ENCODE results near the gene GORAB. TPM values are rescaled to one million over a fixed set of nuclear protein-coding genes. Genes with fewer than 3 reads are reported as not detected.

GORAB gene
- total and polyA plus RNA-seq, 10 of the 15 experiments (the other 5 are each of a cell fraction or from before 2014, with no cell fraction given) = 5.5 to 38.6 (median 10.3) TPM

GRCh38 chr1:170494369-170494768, 37.6 kb upstream of the GORAB start (continued):
- TF ChIP-seq SPI1 (IDR thresholded peaks at IDR 0.05; ENCODE audit: borderline replicate concordance, insufficient read depth, low read depth, low read length) (no peak), ZNF687 (IDR thresholded peaks at IDR 0.05) (no peak), MLLT1 (IDR thresholded peaks at IDR 0.05) (no peak), USF1 (IDR thresholded peaks at IDR 0.05; ENCODE audit: borderline replicate concordance, extremely low read length, insufficient read depth, low read depth, low read length) (no peak), CREM (IDR thresholded peaks at IDR 0.05; ENCODE audit: low read depth) (no peak), NBN (IDR thresholded peaks at IDR 0.05) (no peak)
